ENCODE results near the gene SKP1. TPM values are rescaled to one million over a fixed set of nuclear protein-coding genes. Genes with fewer than 3 reads are reported as not detected.

Gene SKP1
- total RNA-seq, 1 donor from 2014 or later, result 155 TPM

DNA sequence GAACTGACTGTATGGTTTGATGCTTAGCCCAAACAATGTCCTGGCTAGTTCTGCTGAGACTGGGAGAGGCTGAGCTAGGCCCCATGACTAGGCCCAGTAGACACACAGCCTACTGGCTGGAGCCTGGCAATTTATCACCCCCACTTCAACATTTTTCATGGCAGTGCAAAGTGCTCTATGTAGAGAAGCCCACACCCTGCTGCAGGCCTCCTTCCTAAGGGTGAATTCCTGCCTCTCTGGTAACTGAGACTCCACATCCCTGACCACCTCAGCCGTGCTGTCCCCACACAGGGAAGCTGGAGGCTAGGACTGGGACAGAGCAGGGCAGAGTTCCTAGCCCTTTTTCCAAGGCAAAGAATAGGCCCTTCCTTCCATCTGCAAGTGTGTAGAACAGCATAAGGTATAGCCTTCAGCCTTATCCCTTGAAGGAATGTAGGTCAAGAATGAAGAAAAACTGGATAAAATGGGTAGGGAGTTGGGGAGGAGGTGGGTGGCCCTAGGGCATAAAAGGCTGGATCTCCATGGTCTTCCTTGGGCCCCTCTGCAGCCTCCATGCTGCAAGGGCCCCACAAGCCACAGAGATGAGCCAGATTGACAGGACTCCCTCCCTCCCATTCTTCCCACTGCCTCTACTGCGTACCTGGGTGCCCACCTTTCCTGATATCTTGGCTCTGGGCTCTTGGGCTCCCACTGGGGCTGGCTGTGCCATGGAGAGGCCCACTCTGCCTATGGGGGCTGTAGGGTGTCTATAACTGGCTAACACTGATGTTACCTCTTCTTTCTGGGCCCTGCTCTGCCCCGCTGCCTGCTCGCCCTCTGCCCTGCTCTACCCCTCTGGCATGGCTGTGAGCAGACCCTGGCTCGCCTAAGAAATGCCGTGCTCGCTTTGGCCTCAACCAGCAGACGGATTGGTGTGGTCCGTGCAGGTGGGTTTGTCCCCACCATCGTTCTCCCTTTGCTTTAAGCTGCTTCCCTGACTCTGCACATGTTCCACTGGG, 32.5 kb downstream of the SKP1 start:
- no peak for DNase-seq

DNA sequence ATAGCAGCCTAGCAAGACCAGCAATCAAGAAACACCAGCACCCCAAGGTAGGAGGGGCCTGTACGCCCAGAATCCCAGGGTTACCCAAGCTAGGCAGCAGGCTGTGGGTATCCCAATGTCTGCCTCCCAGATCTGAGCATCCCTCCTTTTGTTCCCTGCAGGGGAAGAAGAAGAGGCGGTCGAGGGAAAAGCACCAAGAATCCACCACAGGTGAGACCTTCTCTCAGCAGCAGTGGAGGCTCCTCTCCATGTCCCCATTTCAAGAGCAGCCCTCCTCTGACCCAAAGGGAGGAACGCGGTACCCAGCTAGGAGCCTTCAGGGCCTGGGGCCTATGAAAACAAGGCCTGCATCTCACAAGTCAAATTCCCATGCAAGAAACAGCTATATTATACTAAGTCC, 33.3 kb downstream of the SKP1 start:
- no peak for DNase-seq

DNA sequence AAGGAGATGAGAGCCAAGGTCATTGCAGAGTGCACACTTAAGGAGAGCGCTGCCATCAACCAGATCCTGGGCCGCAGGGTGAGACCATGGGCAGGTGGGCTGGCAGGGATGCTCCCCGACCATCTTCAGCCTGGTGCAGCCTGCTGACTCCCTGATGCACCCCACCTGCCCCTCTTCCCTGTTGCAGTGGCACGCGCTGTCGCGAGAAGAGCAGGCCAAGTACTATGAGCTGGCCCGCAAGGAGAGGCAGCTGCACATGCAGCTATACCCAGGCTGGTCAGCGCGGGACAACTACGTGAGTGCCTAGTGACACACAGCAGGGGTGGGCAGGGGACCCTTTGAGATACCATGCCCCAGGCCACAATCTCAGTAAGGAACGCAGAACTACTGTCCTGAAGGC, 33.9 kb downstream of the SKP1 start:
- no peak for DNase-seq

DNA sequence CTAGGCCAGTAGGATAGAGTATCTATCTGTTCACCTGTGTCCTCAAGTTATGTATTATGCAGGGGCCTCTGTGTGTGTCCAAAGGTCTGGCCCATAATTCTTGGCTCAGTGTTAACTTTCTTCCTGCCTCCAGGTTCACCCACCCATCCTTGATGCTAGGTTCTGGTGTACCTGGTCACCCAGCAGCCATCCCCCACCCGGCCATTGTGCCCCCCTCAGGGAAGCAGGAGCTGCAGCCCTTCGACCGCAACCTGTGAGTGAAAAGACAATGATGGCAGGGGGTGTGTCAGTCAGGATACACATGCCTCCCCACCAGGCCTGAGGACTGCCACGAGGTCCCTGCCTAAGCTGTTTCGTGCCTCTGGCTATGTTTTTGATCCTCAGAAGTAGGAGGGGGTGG, 34.7 kb downstream of the SKP1 start:
- DNase-seq, result no peak

DNA sequence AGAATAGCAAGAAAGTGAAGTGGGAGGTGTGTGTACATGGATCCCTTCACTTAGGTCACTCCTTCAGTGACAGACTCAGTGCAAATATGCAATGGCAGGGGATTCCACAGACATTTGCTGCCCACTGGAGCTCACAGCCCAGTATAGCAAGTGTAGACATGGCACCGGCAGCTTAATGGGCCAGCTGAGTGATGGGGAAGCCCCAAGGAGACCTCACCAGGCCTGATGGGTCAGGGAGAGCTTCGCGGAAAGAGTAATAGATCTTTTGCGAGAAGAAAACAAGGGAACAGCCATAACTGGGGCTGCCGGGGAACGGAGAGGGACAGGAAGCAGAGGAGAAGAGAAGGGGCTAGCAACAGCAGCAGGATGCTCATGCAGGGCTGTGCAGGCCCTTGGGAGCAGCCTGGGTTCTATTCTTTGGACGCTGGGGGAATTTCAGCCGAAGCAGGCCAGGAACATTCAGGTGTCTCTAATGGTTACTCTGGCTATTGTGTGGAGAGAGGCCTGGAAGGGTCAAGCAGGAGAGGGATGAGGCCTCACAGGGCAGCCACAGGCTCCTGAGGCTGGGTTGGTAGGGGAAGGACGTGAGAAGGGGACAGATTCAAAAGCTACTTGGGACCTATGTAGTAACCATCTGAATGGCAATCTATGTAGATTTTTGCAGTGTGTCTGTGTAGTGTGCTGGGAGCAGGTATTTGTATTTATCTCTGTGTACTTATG, 35.3 kb downstream of the SKP1 start:
- DNase-seq, result no peak

DNA sequence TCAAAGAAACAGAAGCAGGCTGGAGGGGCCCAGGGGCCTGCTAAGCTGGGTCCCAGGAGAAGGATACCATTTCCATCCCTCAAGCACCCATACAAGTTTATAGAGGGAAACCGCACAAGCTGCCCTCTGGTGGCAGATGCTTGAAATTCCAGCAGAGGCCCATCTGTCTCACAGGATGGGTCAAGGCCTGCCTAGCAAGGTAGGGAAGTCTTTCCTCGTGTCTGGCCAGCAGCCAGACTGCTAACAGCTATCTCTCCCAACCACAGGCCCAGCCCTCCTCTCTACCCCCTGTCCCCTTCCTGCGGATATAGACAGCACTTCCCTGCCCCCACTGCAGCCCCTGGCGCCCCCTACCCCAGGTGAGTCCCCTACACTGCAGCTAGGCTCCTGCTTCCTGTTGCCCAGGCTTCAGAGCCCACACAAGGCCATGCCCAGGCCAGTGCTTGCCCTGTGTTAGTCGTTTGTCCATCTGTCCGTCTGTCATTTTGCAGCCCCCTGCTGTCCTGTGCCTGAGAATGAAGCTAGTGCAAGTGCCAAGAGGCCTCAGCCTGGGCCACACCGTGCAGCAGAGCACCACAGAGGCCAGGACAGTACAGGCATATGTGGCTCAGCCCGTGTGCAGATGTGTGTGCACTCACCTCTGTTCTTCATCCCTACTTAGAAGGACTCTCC, 36.1 kb downstream of the SKP1 start:
- DNase-seq, result peak; percentile 15

DNA sequence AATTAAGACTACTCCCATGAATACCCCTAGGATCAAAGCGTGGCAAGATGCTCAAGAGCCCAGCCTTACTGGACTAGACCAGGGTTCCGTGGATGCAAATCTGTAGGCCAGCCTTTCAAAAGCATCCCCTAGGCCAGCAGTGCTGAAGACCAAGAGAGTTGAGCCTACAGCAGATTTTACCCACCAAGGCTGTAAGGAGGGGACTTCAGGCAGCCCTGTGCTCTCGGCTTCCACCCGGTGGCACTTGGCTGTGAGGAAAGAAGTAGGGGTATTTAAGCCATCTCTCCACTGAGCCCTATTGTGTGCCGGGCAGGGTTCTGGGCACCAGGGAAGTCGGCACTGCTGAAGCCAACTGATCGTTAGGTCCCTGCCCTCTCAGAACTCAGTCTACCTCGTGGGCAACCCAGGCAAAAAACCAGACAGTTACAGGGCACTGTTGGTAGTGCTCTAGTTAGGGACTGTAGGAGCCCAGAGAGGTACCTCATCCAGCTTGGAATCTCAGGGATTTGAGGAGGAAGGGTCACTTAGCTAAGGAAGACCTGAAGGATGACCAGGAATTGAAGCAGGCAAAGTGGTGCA, 36.8 kb downstream of the SKP1 start:
- DNase-seq, result no peak

DNA sequence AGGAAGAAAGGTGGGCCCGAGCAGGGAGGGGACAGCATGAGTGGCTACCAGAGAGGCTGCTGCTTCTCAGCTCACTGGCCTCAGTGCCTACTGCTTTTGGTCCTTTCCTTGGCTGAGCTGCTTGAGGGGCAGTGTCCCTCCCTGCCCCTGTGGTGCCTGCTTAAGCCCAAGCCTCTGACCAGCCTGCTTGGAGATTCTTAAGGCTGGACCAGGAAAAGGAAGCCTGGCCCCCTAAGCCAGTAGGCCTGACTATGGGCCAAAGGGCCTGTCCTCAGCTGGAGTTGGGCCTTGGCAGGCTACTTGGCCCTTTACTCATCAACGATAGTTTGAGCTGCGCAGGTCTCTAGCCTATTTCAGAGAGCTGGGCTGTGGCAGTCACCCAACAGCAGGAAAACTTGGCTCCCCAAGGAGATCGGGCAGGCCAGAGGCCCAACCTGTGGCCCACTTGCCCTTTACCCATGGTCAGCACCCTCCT, 37.3 kb downstream of the SKP1 start:
- no peak for DNase-seq

DNA sequence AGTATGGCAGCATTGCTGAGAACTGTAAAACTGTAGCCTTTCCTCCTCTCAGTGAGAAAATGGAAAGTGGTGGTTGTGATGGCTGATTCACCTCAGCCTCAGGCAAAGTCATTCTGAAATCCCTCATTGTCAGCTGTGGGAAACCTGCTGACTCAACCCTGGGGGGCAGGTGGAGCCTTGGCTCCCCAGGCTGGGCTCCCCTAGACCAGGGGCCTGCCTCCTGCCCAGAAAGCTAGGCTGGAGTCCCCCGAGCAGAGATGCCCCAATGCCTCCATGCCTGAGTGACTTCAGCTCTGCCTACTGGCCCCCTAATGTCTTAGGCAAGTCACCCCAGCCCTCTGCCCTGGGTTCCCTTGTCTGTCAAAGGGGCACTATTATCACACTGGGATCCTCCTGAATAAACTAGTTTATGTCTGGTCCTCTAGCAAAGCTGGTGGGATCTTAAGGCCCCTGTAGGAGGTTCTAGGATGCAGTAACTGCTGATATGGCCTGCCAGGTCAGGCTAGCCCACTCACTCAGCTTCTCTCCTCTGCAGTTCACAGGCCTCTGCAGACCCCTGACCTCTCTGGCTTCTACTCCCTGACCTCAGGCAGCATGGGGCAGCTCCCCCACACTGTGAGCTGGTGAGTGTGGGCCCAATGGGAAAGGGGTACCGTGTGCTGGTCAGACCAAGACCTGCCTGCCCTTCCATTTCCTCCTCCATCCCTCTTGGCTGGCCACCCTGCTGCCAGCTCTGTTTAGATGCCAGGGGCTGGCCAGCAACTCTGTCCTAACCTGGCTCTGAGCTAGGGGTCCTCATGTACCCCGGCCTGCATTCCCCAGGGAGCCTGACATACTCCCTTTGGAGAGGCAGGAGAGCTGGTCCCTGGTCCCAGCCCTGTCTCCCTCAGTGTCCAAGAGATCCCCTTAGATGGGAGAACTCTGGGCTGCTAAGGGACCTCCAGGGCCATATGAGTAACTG, 38.1 kb downstream of the SKP1 start:
- no peak for DNase-seq

DNA sequence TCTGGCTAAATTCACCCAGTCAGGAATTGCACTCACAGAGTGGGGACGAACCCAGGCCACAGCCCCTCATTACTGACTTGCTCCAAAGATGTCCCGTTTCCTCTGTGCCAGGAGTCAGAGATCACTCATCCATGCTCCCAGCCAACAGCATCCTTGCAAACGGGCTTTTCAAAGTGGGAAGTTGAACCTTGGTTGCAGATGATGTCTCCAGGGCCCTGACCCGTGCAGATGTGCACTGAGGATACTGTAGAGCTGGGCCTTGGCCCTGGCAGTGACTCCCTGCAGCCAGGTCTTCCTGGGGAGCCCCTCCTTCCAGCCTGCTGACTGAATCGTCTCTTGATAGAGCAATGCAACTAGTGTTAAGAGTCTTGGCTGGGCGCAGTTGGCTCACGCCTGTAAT, 40.0 kb downstream of the SKP1 start:
- no peak for DNase-seq

DNA sequence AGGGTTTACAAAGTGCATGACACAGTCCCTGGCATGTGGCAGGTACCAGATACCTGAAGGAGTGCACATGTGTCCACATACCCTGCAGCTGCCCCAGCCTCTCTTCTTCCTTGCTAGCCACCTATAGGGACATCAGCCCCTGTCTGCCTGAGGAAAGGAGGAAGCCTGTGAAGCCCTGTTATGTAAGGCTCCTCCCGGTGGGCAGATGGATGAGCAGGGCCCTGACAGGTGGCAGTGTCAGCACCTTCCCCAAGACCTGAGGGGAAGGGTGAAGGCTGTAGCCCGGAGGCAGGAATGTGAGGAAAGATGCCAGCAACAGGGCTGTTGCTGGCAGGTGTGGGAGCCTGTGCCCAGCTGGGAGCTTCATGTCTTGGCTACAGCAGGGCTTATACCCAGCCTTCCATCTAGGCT, 40.5 kb downstream of the SKP1 start:
- no peak for DNase-seq

DNA sequence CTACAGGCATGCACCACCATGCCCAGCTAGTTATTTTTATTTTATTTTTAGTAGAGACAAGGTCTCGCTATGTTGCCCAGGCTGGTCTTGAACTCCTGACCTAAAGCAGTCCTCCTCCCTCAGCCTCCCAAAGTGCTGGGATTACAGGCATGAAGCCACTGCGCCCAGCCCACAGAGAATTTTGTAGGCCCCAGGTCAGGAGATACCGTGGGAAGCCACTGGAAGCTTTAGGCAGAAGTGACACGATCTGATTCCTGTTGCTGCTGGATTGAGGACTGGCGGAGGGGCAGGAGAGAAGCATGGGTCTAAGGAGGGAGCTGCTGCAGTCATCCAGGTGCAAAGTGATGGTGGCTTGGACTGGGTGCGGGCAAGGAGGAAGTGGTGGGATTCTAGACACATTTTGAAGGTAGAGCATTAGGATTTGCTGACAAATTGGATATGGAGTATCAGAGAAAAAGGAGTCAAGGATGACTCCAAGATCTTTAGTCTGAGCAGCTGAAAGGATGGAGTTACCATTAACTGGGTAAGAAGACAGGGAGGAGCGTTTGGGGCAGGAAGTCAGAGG, 41.6 kb downstream of the SKP1 start:
- no peak for DNase-seq

DNA sequence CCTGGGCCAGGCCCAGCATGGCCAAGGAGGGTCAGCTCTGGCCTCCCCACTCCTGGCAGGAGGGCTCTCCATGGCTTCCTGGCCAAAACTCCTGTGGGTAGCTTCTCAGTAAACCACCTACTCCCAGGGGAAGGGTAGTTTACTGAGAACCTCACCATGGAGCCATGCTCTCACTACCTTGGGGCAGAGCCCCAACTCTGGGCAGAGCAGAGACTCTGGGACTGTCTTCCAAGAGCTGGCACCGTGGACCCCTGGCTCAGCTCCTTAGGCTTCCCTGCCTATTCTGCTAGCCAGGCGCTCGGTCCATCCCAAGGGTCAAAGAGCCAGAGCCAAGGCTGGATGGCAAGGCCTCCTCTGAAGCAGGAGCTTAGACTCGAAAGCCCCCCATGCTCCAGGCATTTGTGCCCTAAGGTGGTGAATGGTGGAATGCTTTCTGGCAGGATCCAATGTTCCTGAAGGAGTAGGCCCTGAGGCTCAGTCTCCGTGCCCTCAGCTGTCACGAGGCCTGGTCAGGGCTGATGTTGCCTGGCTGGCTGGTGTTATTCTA, 42.7 kb downstream of the SKP1 start:
- no peak for DNase-seq

DNA sequence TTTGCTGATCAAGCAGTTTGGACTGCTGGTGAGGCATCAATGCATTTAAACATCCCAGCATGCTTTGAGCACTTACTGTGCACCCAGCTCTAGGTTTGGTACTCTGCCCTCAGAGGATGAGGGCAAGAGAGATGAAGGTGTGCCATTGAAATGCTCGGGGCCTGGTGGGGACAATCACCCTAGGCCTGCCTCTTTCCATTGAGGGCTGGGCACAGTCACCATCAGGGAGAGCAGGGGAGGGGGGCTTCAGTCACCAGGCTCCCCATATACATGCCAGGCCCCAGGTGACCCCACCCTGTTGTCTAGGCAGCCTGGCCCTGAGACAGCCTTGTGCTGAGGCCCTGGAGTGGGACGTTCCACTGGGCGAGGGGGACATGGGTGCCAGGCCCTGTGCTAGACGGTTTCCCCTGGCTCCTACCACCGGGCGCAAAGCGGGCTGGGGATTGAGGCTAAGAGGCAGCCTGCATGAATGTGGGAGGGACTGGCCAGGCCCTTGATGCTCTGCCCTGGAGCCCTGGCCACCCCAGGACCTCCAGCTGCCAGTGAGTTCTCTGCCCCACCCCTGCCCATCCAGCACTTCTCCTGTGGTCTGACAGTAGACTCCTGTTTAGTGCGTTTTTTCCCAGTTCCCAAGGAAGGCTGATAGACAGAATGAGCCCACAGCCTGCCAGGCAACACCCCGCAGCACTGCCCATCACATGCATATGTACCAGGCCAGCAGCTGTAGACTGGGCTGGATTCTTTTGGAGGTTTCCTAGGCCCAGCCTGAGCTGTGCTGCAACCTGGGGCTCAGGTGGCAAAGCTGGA, 43.4 kb downstream of the SKP1 start:
- no peak for DNase-seq

DNA sequence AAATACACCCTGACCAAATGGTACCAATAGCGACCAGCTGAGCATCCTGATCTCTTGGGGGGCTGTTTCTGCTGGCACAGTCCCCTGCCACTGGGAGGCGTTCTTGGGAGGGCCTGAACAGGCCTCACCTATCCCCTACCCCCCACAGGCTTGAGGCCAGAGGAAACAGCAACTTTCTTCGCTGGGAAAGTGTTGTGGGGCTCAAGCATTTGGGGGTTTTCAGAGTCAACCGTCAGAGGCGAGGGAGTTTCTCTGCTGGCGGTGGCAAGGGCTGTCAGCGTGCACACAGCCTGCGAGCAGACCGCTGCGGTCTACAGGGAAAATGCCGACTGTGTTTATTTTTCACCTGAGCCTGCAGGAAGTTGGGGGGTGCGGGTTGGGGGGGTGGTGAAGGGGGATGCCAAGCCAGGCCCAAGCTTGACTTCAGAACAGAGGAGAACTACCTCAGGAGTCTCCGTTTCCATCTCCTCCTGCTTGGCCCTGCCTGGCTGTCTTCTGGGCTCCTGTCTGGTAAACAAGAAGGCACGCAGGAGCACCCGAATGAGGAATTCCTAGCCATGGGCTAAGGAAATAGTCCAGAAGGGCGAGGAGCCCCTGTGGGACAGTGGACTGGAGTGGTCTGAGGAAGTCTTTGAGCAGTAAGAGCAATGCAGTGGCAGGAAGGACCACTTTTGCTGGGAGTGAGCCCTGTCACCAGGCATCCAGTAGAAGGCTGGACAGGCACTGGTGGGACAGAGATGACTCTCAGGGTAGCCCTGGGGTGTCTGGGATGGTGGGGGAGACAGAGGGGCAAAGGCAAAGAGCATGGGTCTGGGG, 44.2 kb downstream of the SKP1 start:
- DNase-seq, result no peak

DNA sequence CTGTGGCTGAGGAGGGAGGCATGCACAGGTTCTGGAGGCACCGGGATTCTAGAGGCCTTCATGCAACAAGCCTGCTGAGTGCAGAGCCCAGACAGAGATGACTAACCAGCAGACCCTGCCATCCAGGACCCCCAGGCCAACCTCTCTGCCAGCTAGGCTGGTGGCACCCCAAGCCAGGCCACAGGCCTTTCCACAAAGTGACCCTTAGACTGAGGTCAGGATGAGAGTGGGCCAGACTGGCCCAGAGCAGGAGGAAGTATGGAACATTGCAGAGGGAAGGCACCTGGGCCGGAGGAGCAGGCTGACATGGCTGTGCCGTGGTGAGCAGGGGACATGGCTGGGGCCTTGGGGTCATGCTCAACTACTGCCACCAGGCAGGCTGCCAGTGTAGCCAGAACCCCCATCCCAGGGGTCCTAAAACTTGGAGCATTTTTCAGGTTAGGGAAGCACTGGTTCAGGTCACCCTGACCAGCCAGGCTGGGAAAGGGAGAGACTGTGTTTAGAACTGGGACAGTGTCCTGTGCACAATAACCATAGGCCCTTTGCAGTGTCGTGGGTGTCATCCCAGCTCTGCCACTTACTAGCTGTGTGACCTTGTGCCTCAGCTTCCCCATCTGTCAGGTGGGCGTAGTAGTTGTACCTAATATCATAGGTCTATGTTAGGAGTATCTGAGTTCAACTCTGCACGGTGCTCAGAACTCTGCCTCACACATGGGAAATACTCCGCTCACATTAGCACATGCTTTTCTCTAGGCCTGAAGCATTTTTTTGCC, 45.0 kb downstream of the SKP1 start:
- no peak for DNase-seq

DNA sequence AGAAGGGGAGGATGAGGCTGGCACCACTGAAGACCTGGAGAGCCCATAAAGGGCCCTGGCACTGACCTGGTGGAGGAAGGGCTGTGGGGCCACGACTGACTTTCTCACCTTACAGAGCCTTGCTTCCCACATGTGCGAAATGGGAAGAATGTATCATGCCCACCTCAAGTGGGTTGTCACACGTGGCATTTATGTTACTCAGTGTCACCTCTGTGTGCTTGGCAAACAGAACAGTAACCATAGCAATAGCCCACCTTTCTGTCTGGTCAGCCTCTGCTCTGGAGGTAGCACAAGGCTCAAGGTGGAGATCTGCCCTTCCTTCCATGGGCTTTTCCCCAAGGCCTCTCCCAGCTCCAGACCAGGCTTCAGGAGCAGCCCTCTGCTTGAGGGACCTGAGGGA, 45.6 kb downstream of the SKP1 start:
- no peak for DNase-seq
